Mesothelial cell of epicardium (in vitro differentiated cells): Measurements from ENCODE around the gene TKT. TPM values are rescaled to one million over a fixed set of nuclear protein-coding genes. Genes with fewer than 3 reads are reported as not detected.
A peak's percentile ranks its signal among the peaks of the same experiment; 100 is the strongest.

Experiments used
- DNase-seq, 2 experiments: peaks; one replicate each; pipeline ENCODE4 v3.0.0; 2021; ENCODE audit warnings: low spot score in 2 of 2; ENCODE audit not compliant: unreplicated experiment in 2 of 2
- H3K27ac Mint-ChIP-seq: 2 replicates; pipeline ENCODE4 v1.8.0; 2021; ENCODE audit warnings: mixed read lengths
- H3K27me3 Mint-ChIP-seq: 2 replicates; pipeline ENCODE4 v1.8.0; 2021; ENCODE audit warnings: low read depth, mixed read lengths
- H3K36me3 Mint-ChIP-seq: 2 replicates; pipeline ENCODE4 v1.8.0; 2021; ENCODE audit warnings: mixed read lengths
- H3K4me1 Mint-ChIP-seq: 2 replicates; pipeline ENCODE4 v1.8.0; 2021; ENCODE audit warnings: mixed read lengths
- H3K4me3 Mint-ChIP-seq: 2 replicates; pipeline ENCODE4 v1.8.0; 2021; ENCODE audit warnings: mild to moderate bottlenecking, moderate library complexity, mixed read lengths
- H3K9me3 Mint-ChIP-seq: 2 replicates; pipeline ENCODE4 v1.8.0; 2021; ENCODE audit warnings: mixed read lengths
- CTCF ChIP-seq: fragments of 200-600 bp; sonication (generic); IDR thresholded peaks from one replicate; pipeline ENCODE4 v1.5.0; 2021; ENCODE audit warnings: antibody characterized with exemption; ENCODE audit not compliant: unreplicated experiment
- total RNA-seq: library from RNA; stranded (reverse); gene quantifications from 3 replicates; pipeline ENCODE4 v1.2.1, GENCODE V29; 2021

TKT gene
- total RNA-seq, 1 donor from 2014 or later = 181 TPM

- peaks cover 10% of the 10 kb centered on the region for H3K36me3 Mint-ChIP-seq
- no peak overlapping the region for H3K27ac Mint-ChIP-seq
- H3K27me3 Mint-ChIP-seq = peaks cover 3% of the 10 kb centered on the region
- H3K9me3 Mint-ChIP-seq = no peaks in the 10 kb centered on the region
- DNase-seq = no peak
- H3K4me1 Mint-ChIP-seq = no peaks in the 10 kb centered on the region
- no peak overlapping the region for H3K4me3 Mint-ChIP-seq
- TF ChIP-seq CTCF = no peak
Measured at GRCh38 chr3:53222183-53222901, 33.5 kb downstream of the TKT start.

- H3K27me3 Mint-ChIP-seq = peaks cover 3% of the 10 kb centered on the region
- H3K36me3 Mint-ChIP-seq = peaks cover 8% of the 10 kb centered on the region
- no peaks in the 10 kb centered on the region for H3K9me3 Mint-ChIP-seq
- no peak overlapping the region for H3K4me3 Mint-ChIP-seq
- H3K27ac Mint-ChIP-seq = no peak overlapping the region
- no peak for TF ChIP-seq CTCF
- no peak for DNase-seq
- H3K4me1 Mint-ChIP-seq = no peaks in the 10 kb centered on the region
Measured at GRCh38 chr3:53221827-53222182, 34.0 kb downstream of the TKT start.

GRCh38 chr3:53221345-53221744, 34.5 kb downstream of the TKT start:
- Mint-ChIP-seq H3K4me1 (no peaks in the 10 kb centered on the region), H3K27ac (no peak overlapping the region), H3K27me3 (peaks cover 3% of the 10 kb centered on the region), H3K4me3 (no peak overlapping the region), H3K36me3 (peaks cover 8% of the 10 kb centered on the region), H3K9me3 (no peaks in the 10 kb centered on the region)
- DNase-seq = no peak
- TF ChIP-seq CTCF = no peak

GRCh38 chr3:53219895-53220483, 35.8 kb downstream of the TKT start:
- H3K9me3 Mint-ChIP-seq = no peaks in the 10 kb centered on the region
- no peak overlapping the region for H3K27ac Mint-ChIP-seq
- peaks cover 8% of the 10 kb centered on the region for H3K27me3 Mint-ChIP-seq
- no peaks in the 10 kb centered on the region for H3K4me1 Mint-ChIP-seq
- peaks cover 6% of the 10 kb centered on the region for H3K36me3 Mint-ChIP-seq
- H3K4me3 Mint-ChIP-seq = no peak overlapping the region
- peak; percentile 64 to 86 for DNase-seq
- peak; percentile 81 for TF ChIP-seq CTCF

- Mint-ChIP-seq H3K27ac (no peak overlapping the region), H3K36me3 (no peaks in the 10 kb centered on the region), H3K27me3 (peaks cover 9% of the 10 kb centered on the region), H3K4me1 (no peaks in the 10 kb centered on the region), H3K4me3 (no peak overlapping the region), H3K9me3 (no peaks in the 10 kb centered on the region)
- no peak for DNase-seq
- no peak for TF ChIP-seq CTCF
Measured at GRCh38 chr3:53218131-53218530, 37.7 kb downstream of the TKT start.
